ENCODE results near the gene ATP13A3. TPM values are rescaled to one million over a fixed set of nuclear protein-coding genes. Genes with fewer than 3 reads are reported as not detected.

Gene ATP13A3
- total RNA-seq, 1 experiment from 2014 or later: 119 TPM

GRCh38 chr3:194462936-194463335 is 23.9 kb downstream of the ATP13A3 start:
- intact Hi-C loops (cut with micrococcal nuclease): no loop called here
- no peak for DNase-seq (ENCODE audit: unreplicated experiment)
- Mint-ChIP-seq H3K4me1 (ENCODE audit: insufficient read depth, unreplicated experiment) (peaks cover 5% of the 10 kb centered on the region), H3K36me3 (ENCODE audit: insufficient read depth, unreplicated experiment) (peaks cover 18% of the 10 kb centered on the region), H3K27ac (ENCODE audit: low read depth, unreplicated experiment) (no peak overlapping the region), H3K4me3 (ENCODE audit: unreplicated experiment) (no peak overlapping the region), H3K9me3 (ENCODE audit: unreplicated experiment) (no peaks in the 10 kb centered on the region), H3K27me3 (ENCODE audit: insufficient read depth, unreplicated experiment) (no peaks in the 10 kb centered on the region)
- TF ChIP-seq, protein P1, sequence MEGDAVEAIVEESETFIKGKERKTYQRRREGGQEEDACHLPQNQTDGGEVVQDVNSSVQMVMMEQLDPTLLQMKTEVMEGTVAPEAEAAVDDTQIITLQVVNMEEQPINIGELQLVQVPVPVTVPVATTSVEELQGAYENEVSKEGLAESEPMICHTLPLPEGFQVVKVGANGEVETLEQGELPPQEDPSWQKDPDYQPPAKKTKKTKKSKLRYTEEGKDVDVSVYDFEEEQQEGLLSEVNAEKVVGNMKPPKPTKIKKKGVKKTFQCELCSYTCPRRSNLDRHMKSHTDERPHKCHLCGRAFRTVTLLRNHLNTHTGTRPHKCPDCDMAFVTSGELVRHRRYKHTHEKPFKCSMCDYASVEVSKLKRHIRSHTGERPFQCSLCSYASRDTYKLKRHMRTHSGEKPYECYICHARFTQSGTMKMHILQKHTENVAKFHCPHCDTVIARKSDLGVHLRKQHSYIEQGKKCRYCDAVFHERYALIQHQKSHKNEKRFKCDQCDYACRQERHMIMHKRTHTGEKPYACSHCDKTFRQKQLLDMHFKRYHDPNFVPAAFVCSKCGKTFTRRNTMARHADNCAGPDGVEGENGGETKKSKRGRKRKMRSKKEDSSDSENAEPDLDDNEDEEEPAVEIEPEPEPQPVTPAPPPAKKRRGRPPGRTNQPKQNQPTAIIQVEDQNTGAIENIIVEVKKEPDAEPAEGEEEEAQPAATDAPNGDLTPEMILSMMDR (IDR thresholded peaks at IDR 0.05; ENCODE audit: unreplicated experiment): no peak
- no TSS peak for BruUV-seq (replicated peaks)
- POLR2A ChIA-PET: interaction anchor here (0.7 to 1.2 kb wide), 3 partner anchors 8 to 26 kb away, joined by 4 to 5 read pairs (median 4); no protein-coding TSS in a partner anchor
- CTCF ChIA-PET: interaction anchor here (0.6 to 2.3 kb wide), 4 partner anchors 9 to 131 kb away, joined by 3 to 15 read pairs (median 4); no protein-coding TSS in a partner anchor

DNA sequence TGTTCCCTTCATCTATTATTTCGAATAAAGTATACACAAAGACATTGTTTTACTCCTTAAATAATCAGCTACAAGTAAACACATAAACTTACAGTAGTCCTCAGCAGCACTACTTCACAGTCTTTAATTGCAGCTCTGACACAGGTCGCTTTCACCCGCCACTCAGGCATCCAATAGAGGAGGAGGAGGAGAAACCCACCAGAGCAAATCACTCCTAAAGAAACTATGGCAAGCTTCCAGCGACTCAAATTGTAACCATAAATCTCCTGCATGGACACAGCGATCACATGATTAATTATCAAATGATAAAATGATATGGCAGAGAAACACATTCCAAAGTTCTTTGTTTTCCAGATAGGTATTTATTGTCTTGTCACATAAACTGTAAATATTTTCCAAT is 26.2 kb downstream of the ATP13A3 start:
- TF ChIP-seq, protein P1 (IDR thresholded peaks at IDR 0.05; ENCODE audit: unreplicated experiment): no peak
- ChIA-PET CTCF (interaction anchor here (0.7 kb wide), 1 partner anchor 28 kb away, joined by 3 read pairs; no protein-coding TSS in a partner anchor), POLR2A (no interaction called here)
- DNase-seq (ENCODE audit: unreplicated experiment): no peak
- Mint-ChIP-seq H3K27me3 (ENCODE audit: insufficient read depth, unreplicated experiment) (no peaks in the 10 kb centered on the region), H3K36me3 (ENCODE audit: insufficient read depth, unreplicated experiment) (peaks cover 26% of the 10 kb centered on the region), H3K27ac (ENCODE audit: low read depth, unreplicated experiment) (no peak overlapping the region), H3K4me1 (ENCODE audit: insufficient read depth, unreplicated experiment) (no peaks in the 10 kb centered on the region), H3K4me3 (ENCODE audit: unreplicated experiment) (no peak overlapping the region), H3K9me3 (ENCODE audit: unreplicated experiment) (no peaks in the 10 kb centered on the region)
- BruUV-seq (replicated peaks): no TSS peak
- intact Hi-C loops (cut with micrococcal nuclease): no loop called here

GRCh38 chr3:194458131-194458530 is 28.7 kb downstream of the ATP13A3 start:
- intact Hi-C loops (cut with micrococcal nuclease): no loop called here
- peaks cover 42% of the 10 kb centered on the region for H3K36me3 Mint-ChIP-seq (ENCODE audit: insufficient read depth, unreplicated experiment)
- no peak overlapping the region for H3K4me3 Mint-ChIP-seq (ENCODE audit: unreplicated experiment)
- no peak overlapping the region for H3K27ac Mint-ChIP-seq (ENCODE audit: low read depth, unreplicated experiment)
- no peaks in the 10 kb centered on the region for H3K9me3 Mint-ChIP-seq (ENCODE audit: unreplicated experiment)
- DNase-seq (ENCODE audit: unreplicated experiment): no peak
- no peaks in the 10 kb centered on the region for H3K4me1 Mint-ChIP-seq (ENCODE audit: insufficient read depth, unreplicated experiment)
- no peaks in the 10 kb centered on the region for H3K27me3 Mint-ChIP-seq (ENCODE audit: insufficient read depth, unreplicated experiment)
- TF ChIP-seq, protein P1 (IDR thresholded peaks at IDR 0.05; ENCODE audit: unreplicated experiment): no peak
- POLR2A ChIA-PET: interaction anchor here (0.7 kb wide), 1 partner anchor 284 kb away, joined by 3 read pairs; no protein-coding TSS in a partner anchor
- CTCF ChIA-PET: interaction anchor here (0.6 to 1.8 kb wide), 4 partner anchors 14 to 701 kb away, joined by 3 to 5 read pairs (median 4); no protein-coding TSS in a partner anchor
- no TSS peak for BruUV-seq (replicated peaks)

- ChIA-PET CTCF (interaction anchor here (0.8 to 1.3 kb wide), 2 partner anchors 17 to 139 kb away, joined by 4 to 5 read pairs; no protein-coding TSS in a partner anchor), POLR2A (interaction anchor here (1.2 kb wide), 1 partner anchor 11 kb away, joined by 3 read pairs; no protein-coding TSS in a partner anchor)
- intact Hi-C loops (cut with micrococcal nuclease): no loop called here
- no peaks in the 10 kb centered on the region for H3K4me1 Mint-ChIP-seq (ENCODE audit: insufficient read depth, unreplicated experiment)
- H3K4me3 Mint-ChIP-seq (ENCODE audit: unreplicated experiment): no peak overlapping the region
- H3K36me3 Mint-ChIP-seq (ENCODE audit: insufficient read depth, unreplicated experiment): peaks cover 60% of the 10 kb centered on the region
- no peaks in the 10 kb centered on the region for H3K9me3 Mint-ChIP-seq (ENCODE audit: unreplicated experiment)
- no peaks in the 10 kb centered on the region for H3K27me3 Mint-ChIP-seq (ENCODE audit: insufficient read depth, unreplicated experiment)
- TF ChIP-seq, protein P1 (IDR thresholded peaks at IDR 0.05; ENCODE audit: unreplicated experiment): no peak
- H3K27ac Mint-ChIP-seq (ENCODE audit: low read depth, unreplicated experiment): no peak overlapping the region
- DNase-seq (ENCODE audit: unreplicated experiment): no peak
- BruUV-seq (replicated peaks): no TSS peak
These were observed 31.3 kb downstream of the ATP13A3 start for GRCh38 chr3:194455481-194455880.

Measured in MCF 10A (cell line).